Tibial nerve (tissue), 3 donors: Measurements from ENCODE around the gene ENDOU.

ENCODE experiments used
- CTCF ChIP-seq, 5 experiments: fragments of 200-600 bp in 3 of 5; fragments of 450-650 bp in 2 of 5; sonication (generic) in 3 of 5; IDR thresholded peaks; one replicate each; pipeline ENCODE4 v1.5.1; 2016 to 2019; ENCODE audit warnings: antibody characterized with exemption in 5 of 5, mild to moderate bottlenecking in 3 of 5, moderate library complexity in 2 of 5
- POLR2A ChIP-seq, 2 donors: fragments of 450-650 bp; IDR thresholded peaks; one replicate each; pipeline ENCODE4 v1.6.1; 2017; ENCODE audit warnings: antibody characterized with exemption in 2 of 2, mild to moderate bottlenecking in 2 of 2, moderate library complexity in 2 of 2

DNA sequence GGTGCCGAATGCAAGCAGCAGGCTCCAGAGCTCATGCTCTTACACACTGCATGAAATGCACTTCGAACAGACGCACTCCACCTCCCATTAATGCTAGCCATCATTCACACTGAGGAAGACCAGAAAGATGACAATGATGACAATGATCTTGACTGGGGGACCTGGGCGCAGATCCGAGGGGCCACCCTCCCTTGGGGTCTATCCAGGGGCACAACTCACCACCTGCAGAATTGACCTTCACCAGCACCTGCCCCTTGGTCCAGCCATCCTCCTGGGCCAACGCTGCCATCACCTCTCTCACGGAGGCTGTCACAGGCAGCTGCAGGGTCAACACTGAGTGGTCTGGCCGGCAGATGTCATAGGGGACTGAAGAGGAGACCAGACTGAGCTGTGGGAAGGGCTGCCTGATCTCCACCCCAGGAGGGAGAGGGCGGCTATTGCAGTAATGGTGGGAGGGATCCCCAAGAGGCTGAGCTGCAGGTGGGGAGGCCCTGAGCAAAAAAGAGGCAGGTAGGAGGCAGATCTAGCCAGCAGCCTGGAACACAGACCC is 18.1 kb upstream of the ENDOU start:
- TF ChIP-seq CTCF (IDR thresholded peaks at IDR 0.05) (no peak), POLR2A (IDR thresholded peaks at IDR 0.05) (no peak)
